HG03378 (cell line): ENCODE measurements around the gene ZSCAN12.
"Not testable (repeated sequence)": the region's sequence is repeated elsewhere in the genome, so short reads cannot be mapped to it uniquely, and the experiment has no call there.

ENCODE experiments used
- ATAC-seq: cut with Tn5 transposase; IDR thresholded peaks from one replicate; pipeline ENCODE4 v1.9.1; 2021; ENCODE audit warnings: mild to moderate bottlenecking, moderate library complexity; ENCODE audit not compliant: unreplicated experiment

Gene ZSCAN12

GRCh38 chr6:28395918-28396317 is 3.6 kb downstream of the ZSCAN12 start:
- no peak for ATAC-seq

GRCh38 chr6:28393912-28394662 is 5.5 kb downstream of the ZSCAN12 start:
- no peak for ATAC-seq

- ATAC-seq: no peak
Measured at GRCh38 chr6:28390688-28391087, 8.9 kb downstream of the ZSCAN12 start.

- ATAC-seq: no peak
Measured at GRCh38 chr6:28384143-28384533, 15.4 kb downstream of the ZSCAN12 start.

GRCh38 chr6:28383235-28384142 is 16.1 kb downstream of the ZSCAN12 start:
- peak; percentile 91 for ATAC-seq

GRCh38 chr6:28380381-28380780 is 19.2 kb downstream of the ZSCAN12 start:
- ATAC-seq: no peak

GRCh38 chr6:28378644-28379043 is 20.9 kb downstream of the ZSCAN12 start:
- ATAC-seq: no peak

GRCh38 chr6:28377879-28378278 is 21.7 kb downstream of the ZSCAN12 start:
- ATAC-seq: no peak

- no peak for ATAC-seq
Measured at GRCh38 chr6:28373925-28374324, 25.6 kb downstream of the ZSCAN12 start.

- peak; percentile 75 for ATAC-seq
Measured at GRCh38 chr6:28371706-28372451, 27.7 kb downstream of the ZSCAN12 start.

- ATAC-seq: no peak
Measured at GRCh38 chr6:28371280-28371679, 28.3 kb downstream of the ZSCAN12 start.

GRCh38 chr6:28370440-28370839 is 29.1 kb downstream of the ZSCAN12 start:
- ATAC-seq: no peak

- ATAC-seq: no peak
Measured at GRCh38 chr6:28369463-28369862, 30.1 kb downstream of the ZSCAN12 start.

- no peak for ATAC-seq
Measured at GRCh38 chr6:28368522-28368921, 31.0 kb downstream of the ZSCAN12 start.

- not testable (repeated sequence) for ATAC-seq
Measured at GRCh38 chr6:28365590-28365989, 34.0 kb downstream of the ZSCAN12 start.

GRCh38 chr6:28360961-28361360 is 38.6 kb downstream of the ZSCAN12 start:
- ATAC-seq: no peak

- not testable (repeated sequence) for ATAC-seq
Measured at GRCh38 chr6:28359562-28359961, 40.0 kb downstream of the ZSCAN12 start.

- ATAC-seq: no peak
Measured at GRCh38 chr6:28357036-28357435, 42.5 kb downstream of the ZSCAN12 start.

- ATAC-seq: no peak
Measured at GRCh38 chr6:28356666-28357020, 42.9 kb downstream of the ZSCAN12 start.

- ATAC-seq: peak; percentile 75
Measured at GRCh38 chr6:28355743-28356665, 43.5 kb downstream of the ZSCAN12 start.
